Right lobe of liver (tissue), 4 donors: ENCODE data around the gene AIF1.

ENCODE experiments used
- CTCF ChIP-seq, 4 donors: fragments of 200-600 bp in 3 of 4; fragments of 450-650 bp in 1 of 4; IDR thresholded peaks; one replicate each; pipeline versions ENCODE4 v1.5.1 to v1.8.0; 2016 to 2022; ENCODE audit warnings: antibody characterized with exemption in 4 of 4, mild to moderate bottlenecking in 2 of 4
- POLR2A ChIP-seq: fragments of 450-650 bp; IDR thresholded peaks from one replicate; pipeline ENCODE4 v1.6.1; 2017; ENCODE audit warnings: antibody characterized with exemption, mild to moderate bottlenecking
- donor health status: DM: no; HTN: no; CAD: no.
- donor health status: DM: no; HTN: no; CAD: no.
- donor health status: DM: no; HTN: yes; CAD: no.

GRCh38 chr6:31664790-31665500 lies 49.9 kb downstream of the AIF1 start, which contains the start of gene GPANK1:
- TF ChIP-seq POLR2A (peak; percentile 54), CTCF (IDR thresholded peaks at IDR 0.05) (no peak)
